ENCODE data around the gene ILKAP. TPM values are rescaled to one million over a fixed set of nuclear protein-coding genes. Genes with fewer than 3 reads are reported as not detected.

Gene ILKAP
- total RNA-seq, 1 experiment from 2014 or later: 31.6 TPM

- Histone ChIP-seq H3K27me3 (replicated peaks; ENCODE audit: control insufficient read depth, insufficient read depth, low read length) (no peaks in the 10 kb centered on the region), H3K4me3 (ENCODE audit: low read depth, low read length) (no peak overlapping the region), H3K9me3 (no peaks in the 10 kb centered on the region), H3K4me1 (no peaks in the 10 kb centered on the region), H3K36me3 (ENCODE audit: control insufficient read depth, insufficient read depth, low read length) (no peaks in the 10 kb centered on the region)
- CTCF ChIA-PET: no interaction called here
- no peak for TF ChIP-seq CTCF (IDR thresholded peaks at IDR 0.05; ENCODE audit: insufficient read depth in 1 of 2, low read depth in 1 of 2, low read length in 1 of 2, severe bottlenecking in 1 of 2, unreplicated experiment in 1 of 2)
- POLR2A ChIA-PET: no interaction called here
- no peak overlapping the region for H3K27ac Mint-ChIP-seq (ENCODE audit: unreplicated experiment)
- peaks cover 5% of the 10 kb centered on the region for H3K27me3 Mint-ChIP-seq (ENCODE audit: insufficient read depth, unreplicated experiment)
- H3K36me3 Mint-ChIP-seq (ENCODE audit: insufficient read depth, unreplicated experiment): no peaks in the 10 kb centered on the region
- no peak for DNase-seq
- no peak overlapping the region for H3K4me3 Mint-ChIP-seq (ENCODE audit: unreplicated experiment)
- H3K4me1 Mint-ChIP-seq (ENCODE audit: low read depth, unreplicated experiment): no peaks in the 10 kb centered on the region
- no TSS peak for BruUV-seq (replicated peaks)
- intact Hi-C loops (cut with micrococcal nuclease; ENCODE audit: unreplicated experiment): no loop called here
- H3K9me3 Mint-ChIP-seq (ENCODE audit: unreplicated experiment): no peaks in the 10 kb centered on the region
These were observed 27.2 kb upstream of the ILKAP start for GRCh38 chr2:238230699-238231098.

- no peaks in the 10 kb centered on the region for H3K36me3 ChIP-seq (ENCODE audit: control insufficient read depth, insufficient read depth, low read length)
- Mint-ChIP-seq H3K4me1 (ENCODE audit: low read depth, unreplicated experiment) (no peaks in the 10 kb centered on the region), H3K27me3 (ENCODE audit: insufficient read depth, unreplicated experiment) (peaks cover 5% of the 10 kb centered on the region), H3K4me3 (ENCODE audit: unreplicated experiment) (no peak overlapping the region), H3K36me3 (ENCODE audit: insufficient read depth, unreplicated experiment) (no peaks in the 10 kb centered on the region), H3K9me3 (ENCODE audit: unreplicated experiment) (no peaks in the 10 kb centered on the region), H3K27ac (ENCODE audit: unreplicated experiment) (no peak overlapping the region)
- H3K4me1 ChIP-seq: no peaks in the 10 kb centered on the region
- POLR2A ChIA-PET: no interaction called here
- H3K27me3 ChIP-seq (replicated peaks; ENCODE audit: control insufficient read depth, insufficient read depth, low read length): no peaks in the 10 kb centered on the region
- no peaks in the 10 kb centered on the region for H3K9me3 ChIP-seq
- no peak for TF ChIP-seq CTCF (IDR thresholded peaks at IDR 0.05; ENCODE audit: insufficient read depth in 1 of 2, low read depth in 1 of 2, low read length in 1 of 2, severe bottlenecking in 1 of 2, unreplicated experiment in 1 of 2)
- no peak for DNase-seq
- CTCF ChIA-PET: no interaction called here
- intact Hi-C loops (cut with micrococcal nuclease; ENCODE audit: unreplicated experiment): no loop called here
- no TSS peak for BruUV-seq (replicated peaks)
- H3K4me3 ChIP-seq (ENCODE audit: low read depth, low read length): no peak overlapping the region
These were observed 25.2 kb upstream of the ILKAP start for GRCh38 chr2:238228700-238229099.

- Mint-ChIP-seq H3K9me3 (ENCODE audit: unreplicated experiment) (no peaks in the 10 kb centered on the region), H3K4me3 (ENCODE audit: unreplicated experiment) (no peak overlapping the region), H3K4me1 (ENCODE audit: low read depth, unreplicated experiment) (no peaks in the 10 kb centered on the region), H3K27me3 (ENCODE audit: insufficient read depth, unreplicated experiment) (peaks cover 5% of the 10 kb centered on the region), H3K27ac (ENCODE audit: unreplicated experiment) (no peak overlapping the region), H3K36me3 (ENCODE audit: insufficient read depth, unreplicated experiment) (no peaks in the 10 kb centered on the region)
- intact Hi-C loops (cut with micrococcal nuclease; ENCODE audit: unreplicated experiment): no loop called here
- no peak for DNase-seq
- no peak overlapping the region for H3K4me3 ChIP-seq (ENCODE audit: low read depth, low read length)
- no peaks in the 10 kb centered on the region for H3K4me1 ChIP-seq
- H3K36me3 ChIP-seq (ENCODE audit: control insufficient read depth, insufficient read depth, low read length): no peaks in the 10 kb centered on the region
- no peaks in the 10 kb centered on the region for H3K9me3 ChIP-seq
- POLR2A ChIA-PET: no interaction called here
- H3K27me3 ChIP-seq (replicated peaks; ENCODE audit: control insufficient read depth, insufficient read depth, low read length): no peaks in the 10 kb centered on the region
- TF ChIP-seq CTCF (IDR thresholded peaks at IDR 0.05; ENCODE audit: insufficient read depth in 1 of 2, low read depth in 1 of 2, low read length in 1 of 2, severe bottlenecking in 1 of 2, unreplicated experiment in 1 of 2): no peak
- BruUV-seq (replicated peaks): no TSS peak
- CTCF ChIA-PET: no interaction called here
These were observed 24.1 kb upstream of the ILKAP start for GRCh38 chr2:238227587-238228032.
